HAP-1 (cell line): Measurements from ENCODE around the gene SCN9A.
"Not testable (repeated sequence)": the region's sequence is repeated elsewhere in the genome, so short reads cannot be mapped to it uniquely, and the experiment has no call there.

Experiments
- DNase-seq, 2 experiments: peaks; one replicate each; pipeline ENCODE4 v3.0.0-alpha.2; 2016 to 2020; ENCODE audit warnings: low spot score in 2 of 2
- H3K27me3 ChIP-seq: fragments of 250-450 bp; sonication (Bioruptor Pico); 2 replicates; pipeline ENCODE4 v1.5.1; 2020; ENCODE audit warnings: low read depth, mild to moderate bottlenecking, moderate library complexity
- H3K36me3 ChIP-seq: fragments of 250-450 bp; sonication (Bioruptor Pico); replicated peaks from 2 replicates; pipeline ENCODE4 v1.5.1; 2020; ENCODE audit warnings: mild to moderate bottlenecking
- H3K4me1 ChIP-seq: fragments of 250-450 bp; sonication (Bioruptor Pico); 2 replicates; pipeline ENCODE4 v1.5.1; 2020; ENCODE audit warnings: mild to moderate bottlenecking
- H3K4me3 ChIP-seq: fragments of 250-450 bp; sonication (Bioruptor Pico); 2 replicates; pipeline ENCODE4 v1.5.1; 2020; ENCODE audit warnings: mild to moderate bottlenecking, moderate library complexity
- H3K9me3 ChIP-seq: fragments of 250-450 bp; sonication (Bioruptor Pico); 2 replicates; pipeline ENCODE4 v1.5.1; 2020; ENCODE audit warnings: mild to moderate bottlenecking, moderate library complexity
- in situ Hi-C: fragments of 300-500 bp; cut with MboI; formaldehyde crosslinking; loops from 3 replicates; pipeline ENCODE4 v1.14.3; 2020; ENCODE audit warnings: low sequenced_read_pairs, inconsistent platforms, mixed read lengths

The SCN9A gene

GRCh38 chr2:166234112-166234846 lies 141.5 kb downstream of the SCN9A start:
- no peak for DNase-seq
- no peaks in the 10 kb centered on the region for H3K9me3 ChIP-seq
- H3K4me1 ChIP-seq, result no peaks in the 10 kb centered on the region
- no peaks in the 10 kb centered on the region for H3K27me3 ChIP-seq
- no peaks in the 10 kb centered on the region for H3K36me3 ChIP-seq
- H3K4me3 ChIP-seq, result no peak overlapping the region
- in situ Hi-C loops, result no loop called here

GRCh38 chr2:166233244-166233643 lies 142.5 kb downstream of the SCN9A start:
- Histone ChIP-seq H3K4me1 (no peaks in the 10 kb centered on the region), H3K36me3 (no peaks in the 10 kb centered on the region), H3K9me3 (no peaks in the 10 kb centered on the region), H3K27me3 (no peaks in the 10 kb centered on the region), H3K4me3 (no peak overlapping the region)
- DNase-seq, result no peak
- in situ Hi-C loops, result no loop called here

- no peaks in the 10 kb centered on the region for H3K36me3 ChIP-seq
- DNase-seq, result no peak
- H3K4me3 ChIP-seq, result no peak overlapping the region
Measured at GRCh38 chr2:166230724-166231070, 145.0 kb downstream of the SCN9A start.

GRCh38 chr2:166230024-166230723 lies 145.6 kb downstream of the SCN9A start:
- H3K9me3 ChIP-seq, result no peaks in the 10 kb centered on the region
- in situ Hi-C loops, result no loop called here
- H3K27me3 ChIP-seq, result no peaks in the 10 kb centered on the region
- H3K4me3 ChIP-seq, result no peak overlapping the region
- DNase-seq, result no peak
- H3K36me3 ChIP-seq, result no peaks in the 10 kb centered on the region
- no peaks in the 10 kb centered on the region for H3K4me1 ChIP-seq

More at GRCh38 chr2:166230724-166231070, 145.0 kb downstream of the SCN9A start:
- no peaks in the 10 kb centered on the region for H3K9me3 ChIP-seq
- in situ Hi-C loops, result no loop called here
- H3K27me3 ChIP-seq, result no peaks in the 10 kb centered on the region
- H3K4me1 ChIP-seq, result no peaks in the 10 kb centered on the region

GRCh38 chr2:166229678-166230023 lies 146.1 kb downstream of the SCN9A start:
- no peak overlapping the region for H3K4me3 ChIP-seq
- DNase-seq, result no peak
- H3K36me3 ChIP-seq, result no peaks in the 10 kb centered on the region
- in situ Hi-C loops, result no loop called here
- no peaks in the 10 kb centered on the region for H3K27me3 ChIP-seq
- no peaks in the 10 kb centered on the region for H3K9me3 ChIP-seq
- H3K4me1 ChIP-seq, result no peaks in the 10 kb centered on the region

- Histone ChIP-seq H3K9me3 (no peaks in the 10 kb centered on the region), H3K4me3 (no peak overlapping the region), H3K4me1 (no peaks in the 10 kb centered on the region), H3K36me3 (no peaks in the 10 kb centered on the region), H3K27me3 (no peaks in the 10 kb centered on the region)
- in situ Hi-C loops, result no loop called here
- DNase-seq, result no peak
Measured at GRCh38 chr2:166224197-166224596, 151.5 kb downstream of the SCN9A start.

- Histone ChIP-seq H3K4me3 (no peak overlapping the region), H3K36me3 (no peaks in the 10 kb centered on the region), H3K9me3 (no peaks in the 10 kb centered on the region), H3K4me1 (no peaks in the 10 kb centered on the region), H3K27me3 (no peaks in the 10 kb centered on the region)
- DNase-seq, result no peak
- in situ Hi-C loops, result no loop called here
Measured at GRCh38 chr2:166223298-166223697, 152.4 kb downstream of the SCN9A start.

- H3K9me3 ChIP-seq, result no peaks in the 10 kb centered on the region
Measured at GRCh38 chr2:166211079-166211478, 164.7 kb downstream of the SCN9A start.

GRCh38 chr2:166209944-166210343 lies 165.8 kb downstream of the SCN9A start:
- DNase-seq, H3K4me1 ChIP-seq, H3K27me3 ChIP-seq, H3K4me3 ChIP-seq, in situ Hi-C loops, H3K36me3 ChIP-seq, H3K9me3 ChIP-seq: not testable (repeated sequence)

More at GRCh38 chr2:166211079-166211478, 164.7 kb downstream of the SCN9A start:
- Histone ChIP-seq H3K36me3 (no peaks in the 10 kb centered on the region), H3K27me3 (no peaks in the 10 kb centered on the region), H3K4me3 (no peak overlapping the region), H3K4me1 (no peaks in the 10 kb centered on the region)
- no peak for DNase-seq
- in situ Hi-C loops, result no loop called here

- H3K4me1 ChIP-seq, DNase-seq, in situ Hi-C loops, H3K9me3 ChIP-seq, H3K36me3 ChIP-seq, H3K27me3 ChIP-seq, H3K4me3 ChIP-seq: not testable (repeated sequence)
Measured at GRCh38 chr2:166209367-166209766, 166.4 kb downstream of the SCN9A start.

GRCh38 chr2:166206153-166206552 lies 169.6 kb downstream of the SCN9A start:
- H3K4me3 ChIP-seq, H3K36me3 ChIP-seq, H3K4me1 ChIP-seq, DNase-seq, H3K27me3 ChIP-seq, in situ Hi-C loops, H3K9me3 ChIP-seq: not testable (repeated sequence)

- Histone ChIP-seq H3K4me1 (no peaks in the 10 kb centered on the region), H3K9me3 (no peaks in the 10 kb centered on the region; the same call in 1 of the 2 replicates), H3K4me3 (no peak overlapping the region), H3K36me3 (no peaks in the 10 kb centered on the region), H3K27me3 (no peaks in the 10 kb centered on the region)
- in situ Hi-C loops, result no loop called here
- DNase-seq, result no peak
Measured at GRCh38 chr2:166202778-166203177, 173.0 kb downstream of the SCN9A start.

- no peaks in the 10 kb centered on the region for H3K4me1 ChIP-seq
- no peaks in the 10 kb centered on the region for H3K9me3 ChIP-seq
- DNase-seq, result no peak
- H3K4me3 ChIP-seq, result no peak overlapping the region
- no peaks in the 10 kb centered on the region for H3K36me3 ChIP-seq
- in situ Hi-C loops, result no loop called here
- H3K27me3 ChIP-seq, result no peaks in the 10 kb centered on the region
Measured at GRCh38 chr2:166197446-166197845, 178.3 kb downstream of the SCN9A start.

- no peak for DNase-seq
- in situ Hi-C loops, result no loop called here
- H3K4me3 ChIP-seq, result no peak overlapping the region
Measured at GRCh38 chr2:166193407-166193806, 182.3 kb downstream of the SCN9A start.

More at GRCh38 chr2:166193407-166193806, 182.3 kb downstream of the SCN9A start:
- Histone ChIP-seq H3K9me3 (no peaks in the 10 kb centered on the region), H3K36me3 (no peaks in the 10 kb centered on the region), H3K4me1 (no peaks in the 10 kb centered on the region), H3K27me3 (no peaks in the 10 kb centered on the region)
